BLaER1 treated with 17β-estradiol and CSF1 and Interleukin-3, amounts not matched to agents 10 nM and 100 nM (cell line): ENCODE data around the gene PRPF40A.

Experiments
- H3K27ac ChIP-seq, 11 experiments: shearing (Covaris generic); formaldehyde crosslinking; 2 replicates each; pipeline ENCODE4 v1.8.1; 2022
- H3K27me3 ChIP-seq, 11 experiments: shearing (Covaris generic); formaldehyde crosslinking; 2 replicates each; pipeline ENCODE4 v1.8.1; 2022
- H3K36me3 ChIP-seq, 11 experiments: shearing (Covaris generic); formaldehyde crosslinking; 2 replicates each; pipeline ENCODE4 v1.8.1; 2022
- H3K4me1 ChIP-seq, 10 experiments: shearing (Covaris generic); formaldehyde crosslinking; 2 replicates each; pipeline ENCODE4 v1.8.1; 2022
- H3K4me2 ChIP-seq, 11 experiments: shearing (Covaris generic); formaldehyde crosslinking; 2 replicates each; pipeline ENCODE4 v1.8.1; 2022
- H3K4me3 ChIP-seq, 10 experiments: shearing (Covaris generic); formaldehyde crosslinking; 2 replicates each; pipeline ENCODE4 v1.8.1; 2022
- H3K9ac ChIP-seq, 11 experiments: shearing (Covaris generic); formaldehyde crosslinking; 2 replicates each; pipeline ENCODE4 v1.8.1; 2022
- H3K9me3 ChIP-seq, 11 experiments: shearing (Covaris generic); formaldehyde crosslinking; replicated peaks in 1 of 11; 2 replicates each; pipeline ENCODE4 v1.8.1; 2022
- H4K20me1 ChIP-seq, 11 experiments: shearing (Covaris generic); formaldehyde crosslinking; 2 replicates each; pipeline ENCODE4 v1.8.1; 2022
- Cebpa-rat ChIP-seq, 11 experiments: shearing (Covaris generic); IDR thresholded peaks; 2 replicates each; pipeline ENCODE4 v1.8.1; 2022

PRPF40A gene

DNA sequence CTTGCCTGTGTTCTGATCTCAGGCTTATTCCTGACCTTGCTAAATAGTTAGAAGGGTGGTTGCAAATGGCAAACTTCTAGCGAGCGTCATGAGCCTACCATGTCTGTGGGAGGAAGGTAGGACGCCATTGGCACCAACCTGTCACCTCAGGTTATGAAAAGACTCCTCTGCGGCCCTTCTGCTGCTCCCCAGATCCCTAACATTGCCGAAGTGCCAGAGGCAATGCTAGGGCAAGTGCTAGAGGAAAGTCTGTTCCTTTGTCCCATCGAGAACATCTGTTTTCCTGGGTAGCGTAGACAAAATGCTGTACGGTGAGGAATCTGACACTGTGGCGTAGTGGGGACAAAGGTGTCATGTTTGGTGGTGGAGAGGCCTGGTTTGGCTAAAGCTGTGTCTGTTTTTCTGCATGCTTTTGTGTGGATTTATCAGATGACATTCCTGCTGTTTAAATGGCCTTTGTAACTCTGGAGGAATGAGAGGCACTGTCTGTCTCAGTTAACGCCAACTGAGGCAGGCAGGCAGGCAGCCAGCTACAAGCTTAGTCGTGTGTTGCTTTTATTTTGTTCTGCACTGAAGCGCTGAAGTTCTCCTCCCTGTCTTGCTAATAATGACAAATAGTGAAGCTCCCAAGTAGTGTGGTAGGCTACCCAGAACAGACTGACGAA is 94.1 kb downstream of the PRPF40A start:
- peak overlapping the region in 10 of 11 experiments; percentile 22 to 71 (median 46); a peak in 18 of 22 replicates for H3K27ac ChIP-seq
- H3K9ac ChIP-seq: peak overlapping the region in 1 of 11 experiments; percentile 7; a peak in 3 of 22 replicates
- H3K4me2 ChIP-seq: peak overlapping the region in 9 of 11 experiments; percentile 14 to 52 (median 36); a peak in 16 of 22 replicates
- peaks cover 74 to 98% (median 93%) of the 10 kb centered on the region in 11 experiments for H3K36me3 ChIP-seq
- H3K4me3 ChIP-seq: no peak overlapping the region
- H4K20me1 ChIP-seq: no peaks in the 10 kb centered on the region
- TF ChIP-seq Cebpa-rat (IDR thresholded peaks at IDR 0.05): no peak
- H3K9me3 ChIP-seq: peaks cover 0 to 15% (median 0%) of the 10 kb centered on the region in 11 experiments; a peak in 3 of 22 replicates
- H3K4me1 ChIP-seq: peaks cover 0 to 68% (median 47%) of the 10 kb centered on the region in 10 experiments; a peak in 17 of 20 replicates
- no peaks in the 10 kb centered on the region for H3K27me3 ChIP-seq

DNA sequence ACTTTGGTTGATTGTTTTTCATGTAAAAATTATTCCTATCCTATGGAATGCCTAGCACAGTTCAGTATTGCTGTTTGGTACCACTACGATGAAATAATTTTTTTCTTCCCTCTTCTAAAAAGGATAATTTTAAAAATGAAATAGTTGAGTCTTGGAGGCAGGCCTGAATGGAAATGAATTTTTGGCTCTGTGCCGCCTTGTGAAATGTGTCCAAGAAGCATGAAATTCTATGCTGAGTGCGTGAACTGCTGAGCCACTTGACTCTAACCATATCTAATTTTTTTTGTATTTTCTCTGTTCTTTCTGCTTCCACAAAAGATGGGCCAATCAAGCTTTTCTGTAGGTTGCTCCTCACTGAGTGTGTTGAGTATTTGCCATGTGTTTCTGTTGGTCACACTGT is 95.0 kb downstream of the PRPF40A start:
- Histone ChIP-seq H3K27ac (peak overlapping the region in 8 of 11 experiments; percentile 26 to 71 (median 60); a peak in 12 of 22 replicates), H3K27me3 (no peaks in the 10 kb centered on the region), H4K20me1 (no peaks in the 10 kb centered on the region), H3K36me3 (peaks cover 77 to 98% (median 95%) of the 10 kb centered on the region in 11 experiments), H3K9me3 (peaks cover 0 to 15% (median 0%) of the 10 kb centered on the region in 11 experiments; a peak in 3 of 22 replicates), H3K9ac (no peak overlapping the region), H3K4me1 (peaks cover 0 to 77% (median 49%) of the 10 kb centered on the region in 10 experiments; a peak in 17 of 20 replicates), H3K4me3 (no peak overlapping the region), H3K4me2 (peak overlapping the region in 3 of 11 experiments; percentile 32 to 48 (median 40); a peak in 4 of 22 replicates)
- TF ChIP-seq Cebpa-rat (IDR thresholded peaks at IDR 0.05): no peak

DNA sequence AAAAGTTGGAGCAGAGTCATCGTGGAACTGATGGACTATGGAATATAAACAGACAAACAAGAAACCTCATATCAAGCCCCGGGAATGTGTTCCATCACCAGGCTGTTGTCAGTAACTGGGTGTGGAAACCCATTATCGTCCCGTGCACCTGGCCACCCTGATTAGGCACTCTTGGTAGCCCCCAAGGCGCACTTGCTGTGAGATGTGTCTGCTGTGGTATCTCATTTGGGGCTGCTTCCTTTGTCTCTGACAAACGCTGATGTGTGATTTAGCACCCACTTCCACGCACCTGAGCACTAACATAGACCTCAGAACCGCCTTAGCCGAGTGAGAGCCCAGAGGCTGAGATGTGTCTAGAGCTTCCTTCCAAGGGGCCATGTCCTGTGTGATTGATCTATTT is 96.3 kb downstream of the PRPF40A start:
- H3K36me3 ChIP-seq: peaks cover 88 to 98% (median 95%) of the 10 kb centered on the region in 11 experiments
- no peaks in the 10 kb centered on the region for H3K27me3 ChIP-seq
- H3K27ac ChIP-seq: peak overlapping the region in 8 of 11 experiments; percentile 30 to 71 (median 48); a peak in 11 of 22 replicates
- no peak overlapping the region for H3K9ac ChIP-seq
- H3K4me3 ChIP-seq: no peak overlapping the region
- no peak overlapping the region for H3K4me2 ChIP-seq
- H3K4me1 ChIP-seq: peaks cover 0 to 69% (median 43%) of the 10 kb centered on the region in 10 experiments; a peak in 17 of 20 replicates
- H3K9me3 ChIP-seq: peaks cover 0 to 15% (median 0%) of the 10 kb centered on the region in 11 experiments; a peak in 3 of 22 replicates
- no peaks in the 10 kb centered on the region for H4K20me1 ChIP-seq
- no peak for TF ChIP-seq Cebpa-rat (IDR thresholded peaks at IDR 0.05)

DNA sequence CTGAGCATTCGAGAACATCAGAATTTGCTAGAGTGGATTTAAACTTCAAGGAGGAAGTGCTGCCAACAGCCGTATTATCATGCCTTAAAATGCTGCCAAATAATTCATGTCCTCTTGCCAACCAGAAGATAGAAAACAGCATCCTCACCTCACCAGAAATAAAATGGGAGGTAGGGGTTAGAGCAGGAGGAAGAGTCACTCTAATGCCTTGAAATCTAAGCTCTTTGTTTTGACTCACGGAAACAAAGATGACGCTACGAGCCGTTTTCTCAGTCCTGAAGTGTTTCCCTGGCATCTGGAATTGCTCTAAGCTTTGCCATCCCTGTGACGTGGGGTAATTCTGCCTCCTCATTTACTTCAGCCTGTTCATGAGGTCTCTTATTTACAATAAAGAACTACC is 97.1 kb downstream of the PRPF40A start:
- Histone ChIP-seq H3K4me3 (no peak overlapping the region), H3K36me3 (peaks cover 88 to 98% (median 95%) of the 10 kb centered on the region in 11 experiments), H3K9ac (no peak overlapping the region), H3K27me3 (no peaks in the 10 kb centered on the region), H3K4me2 (no peak overlapping the region), H3K9me3 (peaks cover 0 to 15% (median 0%) of the 10 kb centered on the region in 11 experiments; a peak in 3 of 22 replicates), H4K20me1 (no peaks in the 10 kb centered on the region), H3K27ac (peak overlapping the region in 7 of 11 experiments; percentile 2 to 71 (median 61); a peak in 12 of 22 replicates), H3K4me1 (peaks cover 0 to 69% (median 44%) of the 10 kb centered on the region in 10 experiments; a peak in 17 of 20 replicates)
- no peak for TF ChIP-seq Cebpa-rat (IDR thresholded peaks at IDR 0.05)

DNA sequence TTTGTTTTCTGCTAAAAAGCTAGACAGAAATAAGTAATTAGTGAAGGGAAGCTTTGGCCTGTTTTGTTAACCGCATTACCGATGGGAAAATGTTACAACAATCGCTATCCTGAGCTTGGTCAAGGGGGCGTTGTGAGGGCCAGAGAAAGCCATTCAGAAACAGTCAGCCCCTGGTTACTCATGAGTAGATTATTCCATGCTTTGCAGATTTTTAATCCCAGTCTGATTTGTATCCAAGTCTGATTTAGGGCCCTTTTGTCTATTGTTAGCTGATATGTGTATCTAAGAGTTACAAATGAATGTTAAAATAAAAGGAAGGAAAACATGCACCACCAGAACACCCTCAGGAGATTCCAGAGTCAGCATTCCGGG is 99.1 kb downstream of the PRPF40A start:
- Histone ChIP-seq H3K4me2 (no peak overlapping the region), H3K4me3 (no peak overlapping the region), H3K27me3 (no peaks in the 10 kb centered on the region), H4K20me1 (no peaks in the 10 kb centered on the region), H3K9me3 (peaks cover 0 to 10% (median 0%) of the 10 kb centered on the region in 11 experiments; a peak in 3 of 22 replicates), H3K4me1 (peaks cover 10 to 72% (median 46%) of the 10 kb centered on the region in 10 experiments), H3K9ac (no peak overlapping the region; a peak in 1 of 22 replicates), H3K27ac (peak overlapping the region in 8 of 11 experiments; percentile 23 to 98 (median 45); a peak in 14 of 22 replicates), H3K36me3 (peaks cover 91 to 100% (median 96%) of the 10 kb centered on the region in 11 experiments)
- no peak for TF ChIP-seq Cebpa-rat (IDR thresholded peaks at IDR 0.05)

DNA sequence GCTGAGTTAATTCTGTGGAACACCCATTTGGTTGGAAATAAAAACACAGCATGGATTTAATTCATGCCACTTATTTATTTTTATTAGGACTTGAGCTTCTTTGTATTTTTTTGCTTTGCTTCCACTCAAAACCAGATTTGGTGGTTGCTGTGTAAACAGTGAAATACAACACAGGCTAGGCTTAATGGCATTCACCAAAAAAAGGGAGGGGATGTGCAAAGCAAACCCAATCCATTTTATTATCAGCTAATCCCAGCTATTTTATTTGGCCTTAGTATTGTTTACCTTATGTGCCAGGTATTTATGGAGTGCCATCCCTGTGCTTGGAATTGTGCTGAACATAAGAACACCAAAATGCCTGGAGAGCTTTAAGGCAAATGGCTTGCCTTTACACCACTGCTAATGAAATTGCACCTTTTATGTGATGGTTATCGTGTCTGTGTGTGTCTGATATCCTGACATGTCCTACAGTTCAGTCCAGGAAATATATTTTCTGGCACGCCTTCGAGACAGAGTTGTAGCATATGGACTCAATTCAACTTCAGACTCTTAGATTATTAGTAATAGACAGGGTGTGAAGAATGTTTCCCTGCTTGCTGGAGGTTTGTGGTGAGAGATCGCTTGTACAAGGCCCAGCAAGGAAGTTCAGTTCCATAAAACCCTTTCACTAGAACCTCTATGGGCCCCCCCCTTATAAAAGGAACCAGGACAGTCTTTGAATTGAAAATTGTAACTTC is 99.6 kb downstream of the PRPF40A start:
- H3K4me3 ChIP-seq: no peak overlapping the region
- H3K27ac ChIP-seq: peak overlapping the region in 8 of 11 experiments; percentile 23 to 99 (median 80); a peak in 14 of 22 replicates
- H3K9me3 ChIP-seq: peaks cover 0 to 5% (median 0%) of the 10 kb centered on the region in 11 experiments; a peak in 2 of 22 replicates
- H3K27me3 ChIP-seq: no peaks in the 10 kb centered on the region
- no peak for TF ChIP-seq Cebpa-rat (IDR thresholded peaks at IDR 0.05)
- H3K4me2 ChIP-seq: no peak overlapping the region
- no peaks in the 10 kb centered on the region for H4K20me1 ChIP-seq
- peaks cover 16 to 72% (median 46%) of the 10 kb centered on the region in 10 experiments for H3K4me1 ChIP-seq
- no peak overlapping the region; a peak in 1 of 22 replicates for H3K9ac ChIP-seq
- H3K36me3 ChIP-seq: peaks cover 85 to 97% (median 91%) of the 10 kb centered on the region in 11 experiments

DNA sequence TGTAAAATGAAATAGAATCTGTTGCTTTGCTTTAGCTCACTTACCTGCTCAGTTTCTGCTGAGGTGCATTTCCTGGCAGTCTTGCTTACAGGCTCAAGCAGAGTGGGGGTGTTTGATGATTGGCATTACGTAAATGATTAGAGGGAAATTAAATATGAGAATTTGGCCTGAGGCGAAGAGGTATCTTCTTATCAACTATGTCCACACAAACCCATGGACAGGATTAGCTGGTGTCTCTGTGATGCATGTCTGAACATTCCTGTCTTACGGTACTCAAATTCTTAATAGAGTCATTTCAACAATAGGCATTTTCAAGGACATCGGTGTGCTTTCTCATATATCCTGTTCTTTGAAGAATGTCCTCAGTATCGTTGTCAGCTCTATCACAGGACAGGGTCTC is 102.1 kb downstream of the PRPF40A start:
- peak overlapping the region in 7 of 11 experiments; percentile 5 to 98 (median 90); a peak in 11 of 22 replicates for H3K4me2 ChIP-seq
- H3K36me3 ChIP-seq: peaks cover 61 to 82% (median 73%) of the 10 kb centered on the region in 11 experiments
- no peaks in the 10 kb centered on the region for H3K9me3 ChIP-seq
- no peaks in the 10 kb centered on the region for H3K27me3 ChIP-seq
- peak overlapping the region in 3 of 11 experiments; percentile 45 to 94 (median 93); a peak in 6 of 22 replicates for H3K9ac ChIP-seq
- peaks cover 39 to 79% (median 53%) of the 10 kb centered on the region in 10 experiments for H3K4me1 ChIP-seq
- no peak for TF ChIP-seq Cebpa-rat (IDR thresholded peaks at IDR 0.05)
- H3K4me3 ChIP-seq: no peak overlapping the region
- peak overlapping the region in 10 of 11 experiments; percentile 2 to 99 (median 98); a peak in 17 of 22 replicates for H3K27ac ChIP-seq
- H4K20me1 ChIP-seq: no peaks in the 10 kb centered on the region; a peak in 2 of 22 replicates

DNA sequence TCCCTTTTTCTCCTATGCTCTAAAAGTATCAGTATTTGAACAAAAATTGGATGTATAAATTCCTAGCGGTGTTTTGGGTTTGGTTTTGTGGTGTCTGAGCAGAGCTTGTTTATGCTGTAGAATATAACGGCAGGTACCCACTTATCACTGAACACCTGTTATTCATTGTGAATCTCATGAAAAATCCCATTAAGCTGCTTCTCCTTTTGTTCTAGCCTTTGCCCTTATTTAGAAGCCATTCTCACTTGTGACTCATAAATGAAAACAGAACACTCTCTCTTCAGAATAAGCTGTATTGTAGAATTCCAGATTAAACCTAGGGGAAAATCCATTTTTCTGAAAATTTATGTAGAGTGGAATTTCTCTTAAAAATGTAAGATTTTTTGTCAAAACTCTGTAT is 104.0 kb downstream of the PRPF40A start:
- Histone ChIP-seq H3K9ac (peak overlapping the region; percentile 82 to 94 (median 89); a peak in 20 of 22 replicates), H3K4me3 (peak overlapping the region in 4 of 10 experiments; percentile 23 to 64 (median 40); a peak in 3 of 20 replicates), H3K36me3 (peaks cover 43 to 82% (median 72%) of the 10 kb centered on the region in 11 experiments), H4K20me1 (no peaks in the 10 kb centered on the region; a peak in 2 of 22 replicates), H3K9me3 (no peaks in the 10 kb centered on the region), H3K27me3 (no peaks in the 10 kb centered on the region), H3K4me1 (peaks cover 46 to 93% (median 72%) of the 10 kb centered on the region in 10 experiments), H3K4me2 (peak overlapping the region; percentile 74 to 98 (median 87)), H3K27ac (peak overlapping the region; percentile 80 to 99 (median 98))
- no peak for TF ChIP-seq Cebpa-rat (IDR thresholded peaks at IDR 0.05)
